Endothelial cell of umbilical vein (primary cell): ENCODE measurements around the gene HAVCR2. TPM values are rescaled to one million over a fixed set of nuclear protein-coding genes. Genes with fewer than 3 reads are reported as not detected.

Experiments
- BruUV-seq: library from RNA; stranded (reverse); fragments of 400-500 nt; replicated peaks from 2 replicates; lab custom pipeline; 2021; lab: Mats Ljungman, UMichigan
- CTCF ChIA-PET: fragments of 300-600, 350-600 bp; sonication (Branson Sonifier 250); formaldehyde crosslinking; loops from one replicate; lab custom pipeline; 2021; ENCODE audit warnings: antibody characterized with exemption, inconsistent platforms; lab: Charles Lee
- POLR2A ChIA-PET: fragments of 300-600, 350-600 bp; sonication (Branson Sonifier 250); formaldehyde crosslinking; loops from one replicate; lab custom pipeline; 2021; ENCODE audit warnings: antibody characterized with exemption, inconsistent platforms; lab: Charles Lee
- DNase-seq: peaks from one replicate; pipeline ENCODE4 v3.0.0-alpha.2; 2011; ENCODE audit warnings: low read depth, low spot score
- FAIRE-seq: peaks from 2 replicates; lab custom pipeline; 2011; peaks lifted over from hg19 to GRCh38; lab: Jason Lieb, UNC
- H2AFZ ChIP-seq: 2 replicates; pipeline ENCODE4 v1.6.0; 2012; ENCODE audit warnings: low read depth, low read length, control low read depth, inconsistent platforms
- H3K27ac ChIP-seq: 2 replicates; pipeline ENCODE4 v1.5.1; 2011; ENCODE audit warnings: low read depth, mild to moderate bottlenecking, control low read depth, low read length, moderate library complexity; ENCODE audit not compliant: insufficient read depth
- H3K27me3 ChIP-seq, 2 experiments: 2 replicates each; pipeline versions ENCODE4 v1.6.0 to v1.6.1; 2011; ENCODE audit warnings: low read length in 2 of 2, mixed read lengths in 1 of 2; ENCODE audit not compliant: control insufficient read depth in 2 of 2, insufficient read depth in 2 of 2
- H3K36me3 ChIP-seq, 2 experiments: 2 replicates in 1 of 2; 3 replicates in 1 of 2; pipeline ENCODE4 v1.5.1; 2011; ENCODE audit warnings: low read length in 2 of 2, mild to moderate bottlenecking in 1 of 2, moderate library complexity in 1 of 2; ENCODE audit not compliant: control insufficient read depth in 2 of 2, insufficient read depth in 2 of 2; ENCODE audit errors: extremely low read depth in 1 of 2
- H3K4me1 ChIP-seq: 3 replicates; pipeline ENCODE4 v1.5.1; 2011; ENCODE audit warnings: mild to moderate bottlenecking, low read length; ENCODE audit not compliant: control insufficient read depth, insufficient read depth; ENCODE audit errors: extremely low read depth
- H3K4me2 ChIP-seq: 2 replicates; pipeline ENCODE4 v1.6.1; 2011; ENCODE audit warnings: low read length, control low read depth, mixed read lengths; ENCODE audit not compliant: insufficient read depth
- H3K4me3 ChIP-seq, 3 experiments: fragments of 200-600 bp in 1 of 3; sonication (generic), shearing (Covaris generic) in 1 of 3; replicated peaks in 1 of 3; 2 replicates each; pipeline ENCODE4 v1.5.1; 2011 to 2016; ENCODE audit warnings: control low read depth in 3 of 3, low read length in 3 of 3, mild to moderate bottlenecking in 2 of 3, inconsistent platforms in 1 of 3, low read depth in 1 of 3, moderate library complexity in 1 of 3; ENCODE audit not compliant: insufficient read depth in 1 of 3
- H3K79me2 ChIP-seq: 2 replicates; pipeline ENCODE4 v1.6.0; 2012; ENCODE audit warnings: low read length, inconsistent platforms; ENCODE audit not compliant: control insufficient read depth, insufficient read depth
- H3K9ac ChIP-seq: replicated peaks from 2 replicates; pipeline ENCODE3; 2011; ENCODE audit warnings: low read length, control low read depth; ENCODE audit not compliant: insufficient read depth; ENCODE audit errors: extremely low read depth
- H3K9me1 ChIP-seq: replicated peaks from 3 replicates; pipeline ENCODE4 v1.6.0; 2011; ENCODE audit warnings: mild to moderate bottlenecking, low read length; ENCODE audit not compliant: control insufficient read depth, insufficient read depth; ENCODE audit errors: extremely low read depth
- H3K9me3 ChIP-seq: replicated peaks from 2 replicates; pipeline ENCODE4 v1.5.1; 2012; ENCODE audit warnings: low read length, inconsistent platforms; ENCODE audit not compliant: control insufficient read depth, insufficient read depth
- H4K20me1 ChIP-seq: replicated peaks from 2 replicates; pipeline ENCODE3; 2011; ENCODE audit warnings: mild to moderate bottlenecking, low read length; ENCODE audit not compliant: control insufficient read depth, insufficient read depth; ENCODE audit errors: extremely low read depth
- CTCF ChIP-seq, 2 donors: IDR thresholded peaks; 1 replicate in 1 of 2; 2 replicates in 1 of 2; pipeline ENCODE4 v1.5.1; 2011; ENCODE audit warnings: low read length in 2 of 2, mild to moderate bottlenecking in 2 of 2, moderate library complexity in 2 of 2, control low read depth in 1 of 2, inconsistent platforms in 1 of 2, low read depth in 1 of 2; ENCODE audit not compliant: insufficient read depth in 1 of 2; ENCODE audit errors: extremely low read depth in 1 of 2
- EZH2 ChIP-seq: IDR thresholded peaks from 2 replicates; pipeline ENCODE4 v1.6.1; 2012; ENCODE audit warnings: borderline replicate concordance, low read depth, mild to moderate bottlenecking, moderate library complexity, low read length, inconsistent platforms; ENCODE audit not compliant: severe bottlenecking
- FOS ChIP-seq: IDR thresholded peaks from 2 replicates; pipeline ENCODE4 v1.6.1; 2011; ENCODE audit warnings: mild to moderate bottlenecking, low read length, moderate library complexity, borderline replicate concordance; ENCODE audit not compliant: insufficient read depth
- GATA2 ChIP-seq: IDR thresholded peaks from 2 replicates; pipeline ENCODE4 v1.7.0; 2011; ENCODE audit warnings: low read depth, mild to moderate bottlenecking, moderate library complexity, mixed read lengths, low read length; ENCODE audit not compliant: insufficient read length, insufficient read depth
- JUN ChIP-seq: IDR thresholded peaks from 2 replicates; pipeline ENCODE4 v1.6.1; 2011; ENCODE audit warnings: borderline replicate concordance, low read depth; ENCODE audit not compliant: insufficient read length, insufficient read depth
- MAX ChIP-seq: IDR thresholded peaks from 2 replicates; pipeline ENCODE4 v1.6.1; 2011; ENCODE audit not compliant: insufficient read depth, insufficient read length
- MYC ChIP-seq: IDR thresholded peaks from one replicate; pipeline ENCODE4 v1.6.1; 2011; ENCODE audit warnings: mild to moderate bottlenecking, low read depth, low read length
- POLR2A ChIP-seq: IDR thresholded peaks from 2 replicates; pipeline ENCODE4 v1.6.1; 2012; ENCODE audit warnings: low read depth, mild to moderate bottlenecking, control low read depth, low read length
- POLR2AphosphoS5 ChIP-seq: IDR thresholded peaks from 2 replicates; pipeline ENCODE4 v1.6.1; 2012; ENCODE audit warnings: low read depth, mild to moderate bottlenecking, control low read depth, low read length, moderate library complexity; ENCODE audit not compliant: insufficient read depth
- dilution Hi-C: fragments of 300-500 bp; cut with MboI; formaldehyde crosslinking; loops from one replicate; pipeline ENCODE4 v1.15.0; 2019; ENCODE audit warnings: low sequenced_read_pairs; ENCODE audit not compliant: extremely low pct_ligation_motif_present
- intact Hi-C: fragments of 100-400 bp; cut with micrococcal nuclease; formaldehyde crosslinking; loops from one replicate; pipeline ENCODE4 v1.10.0; 2022
- polyA plus RNA-seq, 4 experiments: library from polyadenylated mRNA; depleted of rRNA in 3 of 4; stranded (reverse) in 3 of 4; unstranded in 1 of 4; fragments of >200 nt; gene quantifications; 2 replicates each; pipeline versions ENCODE4 v1.2.1 to v1.2.3, GENCODE V29; 2011 to 2012; ENCODE audit warnings: missing spikeins in 1 of 4
- total RNA-seq: library from RNA; stranded (reverse); gene quantifications from 2 replicates; pipeline ENCODE4 v1.2.3, GENCODE V29; 2021

Gene HAVCR2
- total and polyA plus RNA-seq, 2 donors (not counting 3 experiments of a cell fraction or from before 2014, with no cell fraction given), result not detected

- H3K4me3 ChIP-seq, result no peak overlapping the region
- H3K79me2 ChIP-seq, result no peaks in the 10 kb centered on the region
- POLR2A ChIA-PET, result no interaction called here
- CTCF ChIA-PET, result no interaction called here
- H3K9ac ChIP-seq, result no peak overlapping the region
- dilution Hi-C loops (no loop called here), intact Hi-C loops (no loop called here)
- H3K9me1 ChIP-seq, result no peaks in the 10 kb centered on the region
- H3K4me1 ChIP-seq, result no peaks in the 10 kb centered on the region
- FAIRE-seq, result no peak
- no peaks in the 10 kb centered on the region for H3K9me3 ChIP-seq
- TF ChIP-seq POLR2AphosphoS5 (no peak), MYC (no peak), FOS (no peak), CTCF (IDR thresholded peaks at IDR 0.05; ENCODE audit: extremely low read depth in 1 of 2, insufficient read depth in 1 of 2, low read depth in 1 of 2, low read length in 2 of 2) (no peak), JUN (no peak), GATA2 (no peak), MAX (no peak), EZH2 (no peak), POLR2A (no peak)
- BruUV-seq, result no TSS peak
- no peaks in the 10 kb centered on the region for H3K36me3 ChIP-seq
- no peak overlapping the region for H3K27ac ChIP-seq
- H4K20me1 ChIP-seq, result no peaks in the 10 kb centered on the region
- no peak for DNase-seq
- no peaks in the 10 kb centered on the region for H3K27me3 ChIP-seq
- H2AFZ ChIP-seq, result no peak overlapping the region
- no peak overlapping the region for H3K4me2 ChIP-seq
Observed at GRCh38 chr5:157050050-157050449, 58.8 kb downstream of the HAVCR2 start.
